ENCODE results near the gene SLC6A8. TPM values are rescaled to one million over a fixed set of nuclear protein-coding genes. Genes with fewer than 3 reads are reported as not detected.
A peak's percentile ranks its signal among the peaks of the same experiment; 100 is the strongest.

Gene SLC6A8
- total and polyA plus RNA-seq, 2 experiments from 2014 or later = 29.0 to 35.8 TPM

GRCh38 chrX:153644356-153645125 lies 43.2 kb upstream of the SLC6A8 start:
- Histone ChIP-seq H3K4me3 (peak overlapping the region; percentile 18), H3K27ac (no peak overlapping the region), H3K27me3 (peaks cover 65% of the 10 kb centered on the region), H3K4me1 (ENCODE audit: low read depth) (no peaks in the 10 kb centered on the region), H3K36me3 (no peaks in the 10 kb centered on the region), H3K9me3 (ENCODE audit: low read depth) (no peaks in the 10 kb centered on the region)
- peak in 1 of 2 donors; percentile 46 for DNase-seq (ENCODE audit: low read depth in 1 of 2, low spot score in 1 of 2)
- TF ChIP-seq, protein P1, sequence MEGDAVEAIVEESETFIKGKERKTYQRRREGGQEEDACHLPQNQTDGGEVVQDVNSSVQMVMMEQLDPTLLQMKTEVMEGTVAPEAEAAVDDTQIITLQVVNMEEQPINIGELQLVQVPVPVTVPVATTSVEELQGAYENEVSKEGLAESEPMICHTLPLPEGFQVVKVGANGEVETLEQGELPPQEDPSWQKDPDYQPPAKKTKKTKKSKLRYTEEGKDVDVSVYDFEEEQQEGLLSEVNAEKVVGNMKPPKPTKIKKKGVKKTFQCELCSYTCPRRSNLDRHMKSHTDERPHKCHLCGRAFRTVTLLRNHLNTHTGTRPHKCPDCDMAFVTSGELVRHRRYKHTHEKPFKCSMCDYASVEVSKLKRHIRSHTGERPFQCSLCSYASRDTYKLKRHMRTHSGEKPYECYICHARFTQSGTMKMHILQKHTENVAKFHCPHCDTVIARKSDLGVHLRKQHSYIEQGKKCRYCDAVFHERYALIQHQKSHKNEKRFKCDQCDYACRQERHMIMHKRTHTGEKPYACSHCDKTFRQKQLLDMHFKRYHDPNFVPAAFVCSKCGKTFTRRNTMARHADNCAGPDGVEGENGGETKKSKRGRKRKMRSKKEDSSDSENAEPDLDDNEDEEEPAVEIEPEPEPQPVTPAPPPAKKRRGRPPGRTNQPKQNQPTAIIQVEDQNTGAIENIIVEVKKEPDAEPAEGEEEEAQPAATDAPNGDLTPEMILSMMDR (IDR thresholded peaks at IDR 0.05; ENCODE audit: low read depth, low read length) = no peak

- no peak for DNase-seq (ENCODE audit: low read depth in 1 of 2, low spot score in 1 of 2)
- peaks cover 65% of the 10 kb centered on the region for H3K27me3 ChIP-seq
- H3K27ac ChIP-seq = no peak overlapping the region
- H3K4me3 ChIP-seq = no peak overlapping the region
- no peaks in the 10 kb centered on the region for H3K9me3 ChIP-seq (ENCODE audit: low read depth)
- TF ChIP-seq, protein P1 (IDR thresholded peaks at IDR 0.05; ENCODE audit: low read depth, low read length) = no peak
- H3K36me3 ChIP-seq = no peaks in the 10 kb centered on the region
- H3K4me1 ChIP-seq (ENCODE audit: low read depth) = no peaks in the 10 kb centered on the region
Observed at GRCh38 chrX:153645151-153645550, 42.6 kb upstream of the SLC6A8 start.

GRCh38 chrX:153645921-153646488 lies 41.7 kb upstream of the SLC6A8 start:
- no peaks in the 10 kb centered on the region for H3K36me3 ChIP-seq
- H3K4me1 ChIP-seq (ENCODE audit: low read depth) = no peaks in the 10 kb centered on the region
- H3K9me3 ChIP-seq (ENCODE audit: low read depth) = no peaks in the 10 kb centered on the region
- H3K4me3 ChIP-seq = no peak overlapping the region
- DNase-seq (ENCODE audit: low read depth in 1 of 2, low spot score in 1 of 2) = no peak
- H3K27me3 ChIP-seq = peaks cover 65% of the 10 kb centered on the region
- TF ChIP-seq, protein P1 (IDR thresholded peaks at IDR 0.05; ENCODE audit: low read depth, low read length) = no peak
- no peak overlapping the region for H3K27ac ChIP-seq

DNA sequence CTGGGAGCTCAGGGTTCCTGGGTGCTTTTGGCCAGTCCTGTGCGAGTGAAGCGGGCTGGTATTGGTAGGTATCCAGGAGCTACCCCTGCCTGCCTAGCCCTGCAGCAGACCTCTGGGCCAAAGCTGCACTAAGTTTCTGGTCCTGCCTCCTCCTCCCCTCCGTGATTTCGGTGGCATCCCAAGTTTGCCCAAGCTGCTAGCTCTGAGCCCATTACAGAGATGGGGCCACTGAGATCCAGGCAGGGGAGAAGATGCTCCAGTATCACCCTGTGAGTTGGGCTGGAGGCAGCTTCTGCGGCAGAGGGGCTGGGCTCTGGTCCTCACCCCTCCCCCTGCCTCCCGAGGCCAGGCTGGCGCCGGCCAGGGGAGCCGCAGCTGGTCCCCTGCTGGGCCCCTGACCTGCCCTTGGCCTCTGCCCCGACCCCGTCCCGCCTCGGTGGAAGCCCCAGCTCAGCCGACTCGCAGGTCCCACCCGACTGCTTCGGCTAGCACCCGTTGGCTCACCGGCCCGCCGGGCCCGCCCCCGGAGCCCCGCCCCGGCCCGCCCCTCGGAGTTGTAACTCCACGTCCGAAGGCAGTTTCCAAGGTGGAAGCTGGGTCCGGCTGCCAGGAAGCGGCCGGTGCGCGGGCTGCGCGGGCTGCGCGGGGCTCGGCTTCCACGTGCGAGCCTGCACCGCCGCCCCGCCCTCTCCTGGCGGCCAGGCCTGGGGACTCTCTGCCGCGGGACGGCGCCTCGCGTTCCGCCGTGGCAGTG lies 40.9 kb upstream of the SLC6A8 start, which contains the start of gene DUSP9:
TSS of gene DUSP9 (plus strand) at position 584 of the 754 bp plus-strand sequence. CDS start 751 bp downstream, outside the sequence.
- peak within 1 kb of the TSS; percentile 0 for H3K4me3 ChIP-seq
- H3K27ac ChIP-seq = no peak within 1 kb of the TSS
- TF ChIP-seq, protein P1 (IDR thresholded peaks at IDR 0.05; ENCODE audit: low read depth, low read length) = no peak

GRCh38 chrX:153647461-153648357 lies 40.0 kb upstream of the SLC6A8 start:
- H3K27me3 ChIP-seq = peaks cover 54% of the 10 kb centered on the region
- H3K4me3 ChIP-seq = peak overlapping the region; percentile 0
- H3K9me3 ChIP-seq (ENCODE audit: low read depth) = no peaks in the 10 kb centered on the region
- DNase-seq (ENCODE audit: low read depth in 1 of 2, low spot score in 1 of 2) = no peak
- TF ChIP-seq, protein P1 (IDR thresholded peaks at IDR 0.05; ENCODE audit: low read depth, low read length) = no peak
- H3K27ac ChIP-seq = no peak overlapping the region
- no peaks in the 10 kb centered on the region for H3K4me1 ChIP-seq (ENCODE audit: low read depth)
- H3K36me3 ChIP-seq = no peaks in the 10 kb centered on the region

More for the DNA sequence above, 40.9 kb upstream of the SLC6A8 start, which contains the start of gene DUSP9:
- DNase-seq (ENCODE audit: low read depth in 1 of 2, low spot score in 1 of 2) = peak; percentile 37 to 69
- Histone ChIP-seq H3K36me3 (no peaks in the 10 kb centered on the region), H3K4me1 (ENCODE audit: low read depth) (no peaks in the 10 kb centered on the region), H3K27me3 (peaks cover 63% of the 10 kb centered on the region), H3K9me3 (ENCODE audit: low read depth) (no peaks in the 10 kb centered on the region)
